SJSA1 (cell line): ENCODE data around the gene DOP1A. TPM values are rescaled to one million over a fixed set of nuclear protein-coding genes. Genes with fewer than 3 reads are reported as not detected.

Experiments
- DNase-seq, 2 experiments: peaks; one replicate each; pipeline ENCODE4 v3.0.0-alpha.2; 2015 to 2020; ENCODE audit warnings: low spot score in 2 of 2, low read depth in 1 of 2
- H3K27ac ChIP-seq: fragments of 250-450 bp; sonication (Bioruptor Pico); 2 replicates; pipeline ENCODE4 v1.5.1; 2020; ENCODE audit warnings: mild to moderate bottlenecking, moderate library complexity
- H3K27me3 ChIP-seq: fragments of 250-450 bp; sonication (Bioruptor Pico); replicated peaks from 2 replicates; pipeline ENCODE4 v1.5.1; 2020; ENCODE audit warnings: mild to moderate bottlenecking, moderate library complexity
- H3K36me3 ChIP-seq: fragments of 250-450 bp; sonication (Bioruptor Pico); 2 replicates; pipeline ENCODE4 v1.5.1; 2020; ENCODE audit warnings: mild to moderate bottlenecking
- H3K4me1 ChIP-seq: fragments of 250-450 bp; sonication (Bioruptor Pico); replicated peaks from 2 replicates; pipeline ENCODE4 v1.6.1; 2021; ENCODE audit warnings: mild to moderate bottlenecking
- H3K4me3 ChIP-seq: fragments of 250-450 bp; sonication (Bioruptor Pico); 2 replicates; pipeline ENCODE4 v1.5.1; 2020; ENCODE audit warnings: mild to moderate bottlenecking
- H3K9me3 ChIP-seq: fragments of 250-450 bp; sonication (Bioruptor Pico); replicated peaks from 2 replicates; pipeline ENCODE4 v1.5.1; 2020; ENCODE audit warnings: mild to moderate bottlenecking
- total RNA-seq: library from RNA; depleted of rRNA; stranded (reverse); fragments of >200 nt; shearing (Covaris generic); gene quantifications from 2 replicates; pipeline ENCODE4 v1.2.3, GENCODE V29; 2014

DOP1A gene
- total RNA-seq, 1 experiment from 2014 or later, result 13.9 TPM

DNA sequence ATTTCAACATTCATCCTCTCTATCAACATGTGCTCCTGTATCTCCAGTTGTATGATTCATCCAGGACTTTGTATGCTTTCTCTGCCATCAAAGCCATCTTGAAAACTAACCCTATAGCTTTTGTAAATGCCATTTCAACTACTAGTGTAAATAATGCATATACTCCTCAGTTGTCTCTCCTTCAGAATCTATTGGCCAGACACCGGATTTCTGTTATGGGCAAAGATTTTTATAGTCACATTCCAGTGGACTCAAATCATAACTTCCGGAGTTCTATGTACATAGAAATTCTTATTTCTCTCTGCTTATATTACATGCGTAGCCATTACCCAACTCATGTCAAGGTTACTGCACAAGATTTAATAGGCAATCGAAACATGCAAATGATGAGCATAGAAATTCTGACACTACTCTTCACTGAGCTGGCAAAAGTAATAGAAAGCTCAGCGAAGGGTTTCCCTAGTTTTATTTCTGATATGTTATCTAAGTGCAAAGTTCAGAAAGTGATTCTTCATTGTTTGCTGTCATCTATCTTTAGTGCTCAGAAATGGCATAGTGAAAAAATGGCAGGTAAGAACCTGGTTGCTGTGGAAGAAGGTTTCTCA is 70.7 kb downstream of the DOP1A start:
- H3K27me3 ChIP-seq, result no peaks in the 10 kb centered on the region
- no peaks in the 10 kb centered on the region for H3K9me3 ChIP-seq
- no peak for DNase-seq
- H3K27ac ChIP-seq, result no peak overlapping the region
- H3K4me1 ChIP-seq, result no peaks in the 10 kb centered on the region
- H3K4me3 ChIP-seq, result no peak overlapping the region
- H3K36me3 ChIP-seq, result peaks cover 3% of the 10 kb centered on the region

- peaks cover 3% of the 10 kb centered on the region for H3K36me3 ChIP-seq
Measured at GRCh38 chr6:83138758-83139157, 71.3 kb downstream of the DOP1A start.

GRCh38 chr6:83151114-83151513 is 83.6 kb downstream of the DOP1A start:
- no peaks in the 10 kb centered on the region for H3K27me3 ChIP-seq
- H3K4me3 ChIP-seq, result no peak overlapping the region
- H3K36me3 ChIP-seq, result peaks cover 5% of the 10 kb centered on the region
- H3K27ac ChIP-seq, result no peak overlapping the region
- H3K9me3 ChIP-seq, result no peaks in the 10 kb centered on the region
- DNase-seq, result no peak
- no peaks in the 10 kb centered on the region for H3K4me1 ChIP-seq

More at GRCh38 chr6:83138758-83139157, 71.3 kb downstream of the DOP1A start:
- H3K27me3 ChIP-seq, result no peaks in the 10 kb centered on the region
- no peaks in the 10 kb centered on the region for H3K4me1 ChIP-seq
- H3K27ac ChIP-seq, result no peak overlapping the region
- H3K9me3 ChIP-seq, result no peaks in the 10 kb centered on the region
- H3K4me3 ChIP-seq, result no peak overlapping the region
- no peak for DNase-seq

DNA sequence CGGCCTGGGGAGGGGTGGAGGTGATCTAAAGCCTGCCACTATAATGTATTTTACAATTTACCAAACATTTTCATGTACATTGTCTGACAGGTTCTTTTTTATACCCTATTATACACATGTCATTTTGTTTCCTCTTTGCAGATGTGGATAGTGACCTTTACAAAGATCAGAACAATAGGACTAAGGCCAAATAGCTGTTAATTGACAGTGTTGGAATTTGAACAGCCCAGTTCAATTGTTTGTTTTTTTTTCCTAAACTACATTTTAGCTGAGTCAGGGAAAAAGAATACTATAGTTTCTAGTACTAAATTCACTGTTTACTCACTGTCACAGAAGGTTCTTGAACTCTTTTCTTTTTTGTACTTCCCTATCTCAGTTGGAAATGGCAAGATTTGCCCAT is 85.4 kb downstream of the DOP1A start:
- DNase-seq, result no peak
- H3K4me3 ChIP-seq, result no peak overlapping the region
- no peaks in the 10 kb centered on the region for H3K27me3 ChIP-seq
- no peak overlapping the region for H3K27ac ChIP-seq
- peaks cover 5% of the 10 kb centered on the region; the same call in 1 of the 2 replicates for H3K36me3 ChIP-seq
- H3K9me3 ChIP-seq, result no peaks in the 10 kb centered on the region
- no peaks in the 10 kb centered on the region for H3K4me1 ChIP-seq

- Histone ChIP-seq H3K36me3 (peaks cover 5% of the 10 kb centered on the region; the same call in 1 of the 2 replicates), H3K9me3 (no peaks in the 10 kb centered on the region), H3K27me3 (no peaks in the 10 kb centered on the region), H3K4me3 (no peak overlapping the region), H3K4me1 (no peaks in the 10 kb centered on the region), H3K27ac (no peak overlapping the region)
- no peak for DNase-seq
Measured at GRCh38 chr6:83153883-83154521, 86.5 kb downstream of the DOP1A start.

DNA sequence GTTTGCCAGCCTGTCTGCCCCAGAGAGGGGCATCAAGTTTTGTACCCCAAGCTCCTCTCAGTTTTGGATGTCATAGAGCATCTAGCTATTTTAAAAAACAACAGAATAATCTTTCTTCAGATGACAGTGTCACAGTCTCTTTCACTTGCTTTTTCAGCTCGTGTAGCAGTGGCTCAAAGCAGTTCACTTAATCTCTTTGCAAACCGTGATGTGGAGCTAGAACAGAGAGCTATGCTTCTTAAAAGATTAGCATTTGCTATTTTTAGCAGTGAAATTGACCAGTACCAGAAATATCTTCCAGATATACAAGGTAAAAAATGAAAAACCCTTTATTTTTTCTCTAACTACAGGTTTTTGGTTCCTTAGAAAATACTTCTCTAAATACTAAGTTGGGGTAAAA is 88.3 kb downstream of the DOP1A start:
- Histone ChIP-seq H3K4me1 (no peaks in the 10 kb centered on the region), H3K36me3 (peaks cover 5% of the 10 kb centered on the region; the same call in 1 of the 2 replicates), H3K27me3 (no peaks in the 10 kb centered on the region), H3K27ac (no peak overlapping the region), H3K9me3 (no peaks in the 10 kb centered on the region), H3K4me3 (no peak overlapping the region)
- DNase-seq, result no peak

DNA sequence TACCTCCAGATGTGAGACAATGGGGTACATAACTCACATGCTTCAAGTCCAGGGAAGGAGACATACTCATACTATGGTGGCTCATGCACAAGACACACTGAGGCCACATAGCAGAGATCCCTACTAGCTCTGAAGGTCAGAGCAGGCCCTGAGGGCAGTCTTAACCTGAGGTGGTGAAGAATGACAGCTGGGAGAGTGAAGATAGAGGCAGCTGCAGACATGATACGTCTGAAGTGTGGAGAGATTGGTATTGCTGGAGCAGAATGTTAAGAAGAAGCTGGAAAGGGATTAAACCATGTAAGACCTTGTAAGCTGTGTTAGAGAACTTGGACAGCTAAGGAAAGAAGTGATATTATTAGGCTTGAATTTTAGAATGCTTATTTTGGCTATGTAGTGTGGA is 92.7 kb downstream of the DOP1A start:
- Histone ChIP-seq H3K36me3 (peaks cover 5% of the 10 kb centered on the region), H3K27me3 (no peaks in the 10 kb centered on the region), H3K9me3 (no peaks in the 10 kb centered on the region), H3K4me3 (no peak overlapping the region), H3K4me1 (no peaks in the 10 kb centered on the region), H3K27ac (no peak overlapping the region)
- no peak for DNase-seq

GRCh38 chr6:83167726-83168278 is 100.3 kb downstream of the DOP1A start:
- Histone ChIP-seq H3K27ac (no peak overlapping the region), H3K4me1 (no peaks in the 10 kb centered on the region), H3K4me3 (no peak overlapping the region), H3K36me3 (peaks cover 81% of the 10 kb centered on the region), H3K27me3 (no peaks in the 10 kb centered on the region), H3K9me3 (no peaks in the 10 kb centered on the region)
- no peak for DNase-seq

DNA sequence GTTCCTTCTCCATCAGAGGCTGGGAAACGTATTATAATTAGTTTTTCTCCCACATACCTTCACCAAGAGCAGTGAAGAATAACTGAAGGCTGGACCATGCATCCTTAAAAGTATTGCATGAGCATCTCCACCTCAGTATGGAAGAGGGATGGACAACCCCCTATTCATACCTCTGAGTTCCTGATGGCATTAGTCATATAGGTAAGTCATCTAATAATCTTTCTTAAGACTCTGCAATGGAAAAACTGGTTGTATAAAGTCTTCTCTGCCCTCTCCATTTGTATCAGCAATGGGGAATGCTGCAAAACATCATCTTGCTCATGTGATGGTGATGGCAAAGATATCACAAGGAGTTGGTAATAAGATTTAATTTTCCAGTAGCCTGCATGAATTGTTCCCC is 101.1 kb downstream of the DOP1A start:
- DNase-seq, result no peak
- peaks cover 89% of the 10 kb centered on the region for H3K36me3 ChIP-seq
- no peak overlapping the region for H3K4me3 ChIP-seq
- no peak overlapping the region for H3K27ac ChIP-seq
- no peaks in the 10 kb centered on the region for H3K27me3 ChIP-seq
- H3K4me1 ChIP-seq, result no peaks in the 10 kb centered on the region
- no peaks in the 10 kb centered on the region for H3K9me3 ChIP-seq

DNA sequence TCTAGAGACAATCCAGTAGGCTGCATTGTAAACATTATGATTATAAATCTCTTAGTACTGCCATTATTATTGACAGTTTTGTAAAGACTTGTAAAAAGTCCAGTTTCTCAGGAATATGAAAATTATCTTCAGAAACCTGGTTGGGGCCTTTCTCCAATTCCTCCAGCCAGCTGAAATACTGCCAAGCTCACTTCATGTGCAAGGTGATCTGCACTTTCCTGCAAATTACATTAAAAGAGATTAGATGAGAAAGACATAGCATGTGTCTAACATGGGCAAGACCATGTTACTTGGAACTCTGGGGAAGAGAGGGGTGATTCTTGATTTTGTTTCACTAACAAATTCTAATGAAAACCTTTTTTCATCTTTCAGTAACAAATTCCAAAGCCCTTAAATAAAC is 101.6 kb downstream of the DOP1A start:
- H3K27ac ChIP-seq, result no peak overlapping the region
- H3K36me3 ChIP-seq, result peaks cover 92% of the 10 kb centered on the region
- no peaks in the 10 kb centered on the region for H3K4me1 ChIP-seq
- no peaks in the 10 kb centered on the region for H3K27me3 ChIP-seq
- no peaks in the 10 kb centered on the region for H3K9me3 ChIP-seq
- no peak for DNase-seq
- H3K4me3 ChIP-seq, result no peak overlapping the region

GRCh38 chr6:83169511-83169910 is 102.0 kb downstream of the DOP1A start:
- Histone ChIP-seq H3K27me3 (no peaks in the 10 kb centered on the region), H3K4me3 (no peak overlapping the region), H3K27ac (no peak overlapping the region), H3K36me3 (peaks cover 96% of the 10 kb centered on the region), H3K4me1 (no peaks in the 10 kb centered on the region), H3K9me3 (no peaks in the 10 kb centered on the region)
- no peak for DNase-seq

- no peaks in the 10 kb centered on the region for H3K27me3 ChIP-seq
- DNase-seq, result no peak
- no peaks in the 10 kb centered on the region for H3K9me3 ChIP-seq
- H3K4me3 ChIP-seq, result no peak overlapping the region
- H3K36me3 ChIP-seq, result peaks cover 88% of the 10 kb centered on the region
- no peak overlapping the region for H3K27ac ChIP-seq
- no peaks in the 10 kb centered on the region for H3K4me1 ChIP-seq
Measured at GRCh38 chr6:83176246-83176645, 108.8 kb downstream of the DOP1A start.

GRCh38 chr6:83180426-83180950 is 113.0 kb downstream of the DOP1A start:
- peaks cover 90% of the 10 kb centered on the region for H3K36me3 ChIP-seq
- no peak overlapping the region for H3K4me3 ChIP-seq
- DNase-seq, result no peak
- H3K27me3 ChIP-seq, result no peaks in the 10 kb centered on the region
- peaks cover 22% of the 10 kb centered on the region for H3K4me1 ChIP-seq
- H3K9me3 ChIP-seq, result no peaks in the 10 kb centered on the region
- no peak overlapping the region for H3K27ac ChIP-seq

DNA sequence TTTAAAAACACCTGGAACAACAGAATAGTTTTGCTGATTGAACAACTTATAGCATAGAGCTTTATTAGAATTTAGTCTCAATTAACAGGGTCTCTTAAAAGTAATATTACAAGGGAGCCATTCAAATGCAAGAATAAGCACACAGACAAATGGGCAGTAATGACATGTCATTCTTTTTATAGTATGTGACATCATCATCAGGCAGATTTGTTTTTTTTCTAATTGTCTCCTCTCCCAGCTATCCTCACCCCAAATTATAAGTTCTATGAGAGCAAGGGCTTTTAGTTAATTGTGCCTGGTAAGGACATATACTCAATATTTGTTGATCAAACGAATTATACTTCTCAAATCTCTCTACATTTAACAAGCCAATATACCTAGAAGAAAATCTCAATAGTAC is 114.6 kb downstream of the DOP1A start:
- H3K9me3 ChIP-seq, result no peaks in the 10 kb centered on the region
- no peaks in the 10 kb centered on the region for H3K27me3 ChIP-seq
- H3K4me3 ChIP-seq, result no peak overlapping the region
- H3K27ac ChIP-seq, result no peak overlapping the region
- H3K36me3 ChIP-seq, result peaks cover 88% of the 10 kb centered on the region
- peaks cover 22% of the 10 kb centered on the region for H3K4me1 ChIP-seq
- DNase-seq, result no peak
